Left lung (tissue), 10 donors: ENCODE results near the gene LMAN2L. TPM values are rescaled to one million over a fixed set of nuclear protein-coding genes. Genes with fewer than 3 reads are reported as not detected.
"Not testable (repeated sequence)": the region's sequence is repeated elsewhere in the genome, so short reads cannot be mapped to it uniquely, and the experiment has no call there.

ENCODE experiments used
- ATAC-seq: fragments of 200-7000 bp; cut with Tn5 transposase; one replicate; pipeline ENCODE4 v1.9.1; 2020; ENCODE audit warnings: moderate library complexity
- DNase-seq, 4 donors: peaks; one replicate each; pipeline ENCODE4 v3.0.0-alpha.2; 2013 to 2020
- H3K27ac ChIP-seq, 2 donors: fragments of 200-600 bp; sonication (generic) in 1 of 2; one replicate each; pipeline versions ENCODE4 v1.5.0 to v1.8.0; 2020 to 2021
- H3K27me3 ChIP-seq, 2 donors: fragments of 200-600 bp; sonication (generic) in 1 of 2; one replicate each; pipeline versions ENCODE4 v1.5.0 to v1.8.0; 2020 to 2021
- H3K36me3 ChIP-seq, 2 donors: fragments of 200-600 bp; sonication (generic) in 1 of 2; one replicate each; pipeline versions ENCODE4 v1.5.0 to v1.8.0; 2020 to 2021
- H3K4me1 ChIP-seq, 2 donors: fragments of 200-600 bp; one replicate each; pipeline ENCODE4 v1.8.0; 2021
- H3K4me3 ChIP-seq, 2 donors: fragments of 200-600 bp; sonication (generic) in 1 of 2; one replicate each; pipeline versions ENCODE4 v1.5.0 to v1.8.0; 2020 to 2021; ENCODE audit warnings: mild to moderate bottlenecking in 1 of 2
- H3K9me3 ChIP-seq, 2 donors: fragments of 200-600 bp; sonication (generic) in 1 of 2; one replicate each; pipeline versions ENCODE4 v1.5.0 to v1.8.0; 2020 to 2021
- CTCF ChIP-seq, 2 donors: fragments of 200-600 bp; sonication (generic) in 1 of 2; IDR thresholded peaks; one replicate each; pipeline versions ENCODE4 v1.5.0 to v1.8.0; 2021; ENCODE audit warnings: antibody characterized with exemption in 2 of 2
- intact Hi-C, 2 donors: fragments of 100-400 bp; cut with DNase I; formaldehyde crosslinking; loops; one replicate each; pipeline versions ENCODE4 v1.11.2 to v1.14.2; 2022
- polyA plus RNA-seq, 6 donors: library from polyadenylated mRNA; unstranded; fragments of 120-200 nt; gene quantifications; one replicate each; pipeline ENCODE4 v1.2.1, GENCODE V29; 2013; ENCODE audit not compliant: insufficient read length in 6 of 6
- total RNA-seq, 2 donors: library from RNA; stranded (reverse); fragmentation: NEBNext Ultra II Directional; extraction: Animal tissue kit (Norgen Biotek cat#: 25700); gene quantifications; one replicate each; pipeline ENCODE4 v1.2.1, GENCODE V29; 2021
- donor health status: DM: no; HTN: yes; CAD: no.
- donor health status: DM: no; HTN: no; CAD: no.

LMAN2L gene
- total and polyA plus RNA-seq, 8 donors = 18.4 to 54.7 (median 47.6) TPM

- H3K4me3 ChIP-seq = no peak overlapping the region
- no peaks in the 10 kb centered on the region for H3K27me3 ChIP-seq
- ATAC-seq (peak; percentile 72), DNase-seq (no peak)
- no peaks in the 10 kb centered on the region for H3K9me3 ChIP-seq
- H3K36me3 ChIP-seq = no peaks in the 10 kb centered on the region
- TF ChIP-seq CTCF (IDR thresholded peaks at IDR 0.05) = no peak
- intact Hi-C loops = no loop called here
- peak overlapping the region in 1 of 2 donors; percentile 37 for H3K27ac ChIP-seq
- peaks cover 0 to 4% of the 10 kb centered on the region in 2 donors for H3K4me1 ChIP-seq
These were observed 60.0 kb downstream of the LMAN2L start for GRCh38 chr2:96679848-96680247.

GRCh38 chr2:96669539-96670215 lies 70.2 kb downstream of the LMAN2L start:
- no peaks in the 10 kb centered on the region for H3K36me3 ChIP-seq
- DNase-seq (no peak), ATAC-seq (no peak)
- TF ChIP-seq CTCF (IDR thresholded peaks at IDR 0.05) = no peak
- no peak overlapping the region for H3K27ac ChIP-seq
- H3K27me3 ChIP-seq = no peaks in the 10 kb centered on the region
- H3K9me3 ChIP-seq = no peaks in the 10 kb centered on the region
- intact Hi-C loops = no loop called here
- H3K4me1 ChIP-seq = peaks cover 7 to 14% of the 10 kb centered on the region in 2 donors
- H3K4me3 ChIP-seq = no peak overlapping the region

- no peak for ATAC-seq
- intact Hi-C loops = no loop called here
- no peak for DNase-seq
- TF ChIP-seq CTCF (IDR thresholded peaks at IDR 0.05) = no peak
- H3K27me3 ChIP-seq = no peaks in the 10 kb centered on the region
- no peak overlapping the region for H3K4me3 ChIP-seq
- H3K4me1 ChIP-seq = peaks cover 7 to 17% of the 10 kb centered on the region in 2 donors
- H3K27ac ChIP-seq = no peak overlapping the region
- no peaks in the 10 kb centered on the region for H3K36me3 ChIP-seq
- H3K9me3 ChIP-seq = peaks cover 0 to 5% of the 10 kb centered on the region in 2 donors
These were observed 71.1 kb downstream of the LMAN2L start for GRCh38 chr2:96668771-96669170.

GRCh38 chr2:96665717-96666116 lies 74.1 kb downstream of the LMAN2L start:
- peak overlapping the region; percentile 65 to 66 for H3K27ac ChIP-seq
- intact Hi-C loops = not testable (repeated sequence)

GRCh38 chr2:96665083-96665569 lies 74.7 kb downstream of the LMAN2L start:
- ATAC-seq (peak; percentile 87), DNase-seq (peak in 3 of 4 donors; percentile 11 to 64 (median 62))
- no peak for TF ChIP-seq CTCF (IDR thresholded peaks at IDR 0.05)
- Histone ChIP-seq H3K4me1 (peaks cover 7 to 17% of the 10 kb centered on the region in 2 donors), H3K4me3 (no peak overlapping the region), H3K9me3 (peaks cover 0 to 5% of the 10 kb centered on the region in 2 donors), H3K27me3 (no peaks in the 10 kb centered on the region), H3K36me3 (no peaks in the 10 kb centered on the region), H3K27ac (peak overlapping the region; percentile 65 to 66)
- intact Hi-C loops = no loop called here

More at GRCh38 chr2:96665717-96666116, 74.1 kb downstream of the LMAN2L start:
- H3K4me1 ChIP-seq = peaks cover 7 to 17% of the 10 kb centered on the region in 2 donors
- not testable (repeated sequence) for H3K9me3 ChIP-seq, ATAC-seq, H3K36me3 ChIP-seq, DNase-seq, H3K27me3 ChIP-seq, H3K4me3 ChIP-seq
